ENCODE results near the gene TCP10L.

TCP10L gene

DNA sequence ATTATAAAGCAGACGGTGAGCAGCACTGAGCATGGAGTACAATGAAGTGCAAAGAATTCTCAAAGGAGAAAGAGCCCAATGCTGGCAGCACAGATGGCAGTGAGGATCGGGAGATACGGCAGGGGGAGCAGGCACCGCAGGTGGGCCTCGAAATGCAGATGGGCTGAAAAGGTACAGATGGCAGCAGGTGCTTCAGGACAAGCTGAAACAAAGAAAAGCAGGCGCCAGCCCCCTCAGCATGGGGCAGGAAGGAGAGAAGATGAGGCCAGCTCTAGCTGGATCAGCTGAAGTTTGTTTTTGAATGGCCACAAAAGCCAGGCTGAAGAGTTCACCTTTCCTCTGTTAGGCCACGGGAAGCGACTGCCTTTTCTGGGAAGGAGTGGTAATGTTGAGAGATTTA lies 19.1 kb upstream of the TCP10L start:
- DNase-seq (ENCODE audit: low read depth): no peak
- no peak overlapping the region for H3K9ac ChIP-seq (ENCODE audit: low read length)
- no peaks in the 10 kb centered on the region for H3K9me3 ChIP-seq (ENCODE audit: control insufficient read depth, low read length)
- no peaks in the 10 kb centered on the region for H3K27me3 ChIP-seq (replicated peaks; ENCODE audit: control insufficient read depth, insufficient read depth, low read length)
- no peaks in the 10 kb centered on the region for H3K4me1 ChIP-seq (ENCODE audit: control insufficient read depth, insufficient read depth, low read length)
- H3K36me3 ChIP-seq (ENCODE audit: control insufficient read depth, insufficient read depth, low read length, severe bottlenecking): peaks cover 63% of the 10 kb centered on the region
- H3K4me3 ChIP-seq (ENCODE audit: low read length): no peak overlapping the region

DNA sequence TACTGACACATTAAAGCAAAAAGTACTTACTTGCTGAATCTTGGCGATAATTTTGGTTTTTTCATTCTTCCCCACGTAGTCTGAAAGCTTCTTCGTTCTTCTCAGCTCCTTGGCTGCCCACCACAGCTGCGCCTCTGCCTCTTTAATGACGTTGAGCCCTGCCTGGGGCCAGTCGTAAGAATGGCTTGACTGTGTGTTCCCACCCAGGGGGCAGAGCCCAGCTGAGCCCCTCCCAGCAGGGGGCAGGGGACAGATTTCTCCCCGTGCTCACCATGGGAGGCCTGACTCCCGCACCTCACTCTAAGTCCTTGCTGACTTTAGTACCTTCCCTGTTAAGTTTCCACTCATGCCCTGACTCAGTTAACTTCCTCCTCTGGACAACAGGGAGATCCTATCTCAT lies 17.8 kb upstream of the TCP10L start:
- H3K4me1 ChIP-seq (ENCODE audit: control insufficient read depth, insufficient read depth, low read length): no peaks in the 10 kb centered on the region
- H3K9ac ChIP-seq (ENCODE audit: low read length): no peak overlapping the region
- no peak overlapping the region for H3K4me3 ChIP-seq (ENCODE audit: low read length)
- no peaks in the 10 kb centered on the region for H3K27me3 ChIP-seq (replicated peaks; ENCODE audit: control insufficient read depth, insufficient read depth, low read length)
- DNase-seq (ENCODE audit: low read depth): no peak
- peaks cover 66% of the 10 kb centered on the region for H3K36me3 ChIP-seq (ENCODE audit: control insufficient read depth, insufficient read depth, low read length, severe bottlenecking)
- H3K9me3 ChIP-seq (ENCODE audit: control insufficient read depth, low read length): no peaks in the 10 kb centered on the region

DNA sequence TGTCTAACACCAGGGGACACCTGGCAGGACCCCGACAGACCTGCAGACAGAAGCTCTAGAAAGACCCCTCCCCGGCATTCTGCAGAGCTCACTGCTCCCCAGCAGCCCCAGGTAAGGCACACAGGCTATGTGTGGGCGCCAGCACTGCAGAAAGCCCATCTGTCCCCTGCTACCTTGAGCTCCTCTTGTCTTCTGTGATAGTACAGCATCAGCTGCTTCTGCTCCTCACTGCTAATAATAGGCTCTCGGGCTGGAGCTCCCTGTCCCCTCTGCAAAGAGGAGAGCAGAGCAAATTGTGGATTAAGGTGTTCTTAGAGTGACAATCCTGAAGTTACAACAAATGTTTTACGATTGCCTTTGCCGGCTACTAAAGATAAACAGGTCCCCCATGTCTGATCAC lies 16.8 kb upstream of the TCP10L start:
- H3K9me3 ChIP-seq (ENCODE audit: control insufficient read depth, low read length): no peaks in the 10 kb centered on the region
- no peak for DNase-seq (ENCODE audit: low read depth)
- H3K36me3 ChIP-seq (ENCODE audit: control insufficient read depth, insufficient read depth, low read length, severe bottlenecking): peaks cover 62% of the 10 kb centered on the region
- no peak overlapping the region for H3K4me3 ChIP-seq (ENCODE audit: low read length)
- no peaks in the 10 kb centered on the region for H3K4me1 ChIP-seq (ENCODE audit: control insufficient read depth, insufficient read depth, low read length)
- no peak overlapping the region for H3K9ac ChIP-seq (ENCODE audit: low read length)
- H3K27me3 ChIP-seq (replicated peaks; ENCODE audit: control insufficient read depth, insufficient read depth, low read length): no peaks in the 10 kb centered on the region

DNA sequence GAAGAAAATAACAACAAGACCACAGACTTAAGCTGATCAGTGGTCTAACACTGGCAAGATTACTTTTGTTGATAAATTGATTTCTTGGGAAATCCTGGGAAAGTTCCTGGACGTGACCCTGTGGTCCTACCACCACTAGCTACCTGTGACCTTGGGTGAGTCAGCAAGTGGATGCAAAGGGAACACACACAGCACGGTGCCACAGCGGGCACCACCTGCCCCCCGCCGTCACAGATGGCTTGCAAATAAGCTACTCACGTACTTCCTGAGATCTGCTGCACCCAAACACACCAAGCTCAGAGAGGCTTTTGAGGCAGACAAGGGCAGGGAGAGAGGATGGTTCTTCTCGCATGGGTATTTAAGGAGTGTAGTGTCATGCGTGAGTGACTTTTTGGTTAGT lies 14.2 kb upstream of the TCP10L start:
- no peaks in the 10 kb centered on the region for H3K27me3 ChIP-seq (replicated peaks; ENCODE audit: control insufficient read depth, insufficient read depth, low read length)
- H3K9ac ChIP-seq (ENCODE audit: low read length): no peak overlapping the region
- peaks cover 39% of the 10 kb centered on the region for H3K36me3 ChIP-seq (ENCODE audit: control insufficient read depth, insufficient read depth, low read length, severe bottlenecking)
- H3K9me3 ChIP-seq (ENCODE audit: control insufficient read depth, low read length): no peaks in the 10 kb centered on the region
- H3K4me1 ChIP-seq (ENCODE audit: control insufficient read depth, insufficient read depth, low read length): peaks cover 2% of the 10 kb centered on the region
- no peak for DNase-seq (ENCODE audit: low read depth)
- H3K4me3 ChIP-seq (ENCODE audit: low read length): no peak overlapping the region

DNA sequence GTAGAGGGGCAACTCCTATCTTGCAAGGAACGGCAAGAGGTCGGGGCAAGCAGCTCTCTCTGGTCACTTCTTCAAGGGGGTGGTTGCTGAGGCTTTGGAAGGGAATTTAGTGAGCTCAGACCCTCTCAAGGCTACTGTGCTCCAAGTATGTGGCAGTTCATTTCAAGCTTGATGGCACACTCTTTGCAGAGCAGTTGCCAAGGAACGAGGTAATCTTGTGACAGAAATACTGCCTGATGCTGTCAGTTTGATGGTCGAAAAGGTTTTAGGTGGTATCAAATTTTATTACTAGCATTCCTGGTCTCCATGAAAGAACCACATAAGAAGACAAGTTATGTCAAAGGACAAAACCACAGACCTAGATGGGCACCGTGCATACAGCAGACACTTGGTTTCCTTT lies 13.8 kb upstream of the TCP10L start:
- no peaks in the 10 kb centered on the region for H3K9me3 ChIP-seq (ENCODE audit: control insufficient read depth, low read length)
- no peak for DNase-seq (ENCODE audit: low read depth)
- peaks cover 34% of the 10 kb centered on the region for H3K36me3 ChIP-seq (ENCODE audit: control insufficient read depth, insufficient read depth, low read length, severe bottlenecking)
- H3K4me1 ChIP-seq (ENCODE audit: control insufficient read depth, insufficient read depth, low read length): peaks cover 2% of the 10 kb centered on the region
- no peak overlapping the region for H3K9ac ChIP-seq (ENCODE audit: low read length)
- H3K4me3 ChIP-seq (ENCODE audit: low read length): no peak overlapping the region
- no peaks in the 10 kb centered on the region for H3K27me3 ChIP-seq (replicated peaks; ENCODE audit: control insufficient read depth, insufficient read depth, low read length)

DNA sequence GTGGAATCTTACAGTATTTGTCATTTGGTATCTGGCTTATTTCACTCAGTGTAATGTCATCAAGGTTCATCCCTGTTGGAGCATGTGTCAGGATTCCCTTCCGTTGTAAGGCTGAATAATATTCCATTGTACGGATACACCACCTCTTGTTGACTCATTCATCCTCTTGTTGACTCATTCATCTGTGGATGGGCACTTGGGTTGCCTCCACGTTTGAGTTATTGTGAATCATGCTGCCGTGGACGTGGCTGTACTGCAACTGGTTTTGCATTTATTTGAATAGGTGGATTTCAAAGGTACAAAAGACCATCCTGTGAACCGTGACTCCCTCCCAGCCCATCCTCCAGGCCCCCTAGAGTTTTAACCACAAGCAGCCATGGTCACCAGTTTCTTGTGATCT lies 11.9 kb upstream of the TCP10L start:
- no peak overlapping the region for H3K9ac ChIP-seq (ENCODE audit: low read length)
- H3K36me3 ChIP-seq (ENCODE audit: control insufficient read depth, insufficient read depth, low read length, severe bottlenecking): peaks cover 16% of the 10 kb centered on the region
- peak; percentile 63 for DNase-seq (ENCODE audit: low read depth)
- no peak overlapping the region for H3K4me3 ChIP-seq (ENCODE audit: low read length)
- H3K9me3 ChIP-seq (ENCODE audit: control insufficient read depth, low read length): no peaks in the 10 kb centered on the region
- H3K4me1 ChIP-seq (ENCODE audit: control insufficient read depth, insufficient read depth, low read length): peaks cover 2% of the 10 kb centered on the region
- no peaks in the 10 kb centered on the region for H3K27me3 ChIP-seq (replicated peaks; ENCODE audit: control insufficient read depth, insufficient read depth, low read length)

DNA sequence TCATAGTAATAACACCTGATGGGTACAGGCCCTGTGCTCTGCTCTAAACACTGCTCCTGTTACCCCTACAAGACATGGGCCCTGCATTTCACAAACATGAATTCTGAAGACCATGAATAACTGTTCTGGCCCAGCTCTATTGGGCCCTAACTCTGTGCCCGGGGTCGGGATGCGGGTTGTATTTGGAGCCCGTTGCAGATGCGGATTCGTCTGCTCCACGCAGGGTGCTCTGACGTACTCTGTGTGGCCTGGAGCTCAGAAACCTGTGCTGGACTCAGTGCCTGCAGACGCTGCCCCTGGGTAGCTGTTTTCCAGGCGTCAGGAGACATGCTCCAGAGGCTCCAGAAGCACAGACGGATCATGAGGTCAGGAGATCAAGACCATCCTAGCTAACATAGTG lies 10.1 kb upstream of the TCP10L start:
- H3K9me3 ChIP-seq (ENCODE audit: control insufficient read depth, low read length): no peaks in the 10 kb centered on the region
- peaks cover 2% of the 10 kb centered on the region for H3K4me1 ChIP-seq (ENCODE audit: control insufficient read depth, insufficient read depth, low read length)
- H3K27me3 ChIP-seq (replicated peaks; ENCODE audit: control insufficient read depth, insufficient read depth, low read length): no peaks in the 10 kb centered on the region
- peaks cover 8% of the 10 kb centered on the region for H3K36me3 ChIP-seq (ENCODE audit: control insufficient read depth, insufficient read depth, low read length, severe bottlenecking)
- H3K9ac ChIP-seq (ENCODE audit: low read length): no peak overlapping the region
- no peak overlapping the region for H3K4me3 ChIP-seq (ENCODE audit: low read length)
- no peak for DNase-seq (ENCODE audit: low read depth)

DNA sequence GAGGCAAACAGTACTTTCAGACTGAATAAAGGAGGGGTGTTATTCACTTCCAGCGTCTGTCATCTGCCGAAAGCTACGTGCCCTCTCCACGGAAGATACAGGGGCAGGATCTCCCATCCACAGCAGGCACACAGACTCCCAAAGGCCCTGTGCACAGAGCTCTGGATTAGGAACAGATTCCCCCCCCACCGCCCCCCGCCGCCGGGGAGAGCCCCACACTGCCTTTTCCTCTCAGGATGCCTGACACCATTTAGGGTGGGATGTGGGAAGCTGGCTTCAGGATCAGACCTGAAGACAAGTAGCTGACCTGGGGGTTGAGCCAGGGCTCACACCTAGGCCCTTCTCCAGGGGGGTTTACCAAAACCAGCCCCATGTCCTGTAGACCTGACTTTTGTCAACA lies 8.4 kb upstream of the TCP10L start:
- no peaks in the 10 kb centered on the region for H3K27me3 ChIP-seq (replicated peaks; ENCODE audit: control insufficient read depth, insufficient read depth, low read length)
- H3K9ac ChIP-seq (ENCODE audit: low read length): no peak overlapping the region
- H3K36me3 ChIP-seq (ENCODE audit: control insufficient read depth, insufficient read depth, low read length, severe bottlenecking): no peaks in the 10 kb centered on the region
- H3K4me1 ChIP-seq (ENCODE audit: control insufficient read depth, insufficient read depth, low read length): peaks cover 2% of the 10 kb centered on the region
- DNase-seq (ENCODE audit: low read depth): no peak
- no peaks in the 10 kb centered on the region for H3K9me3 ChIP-seq (ENCODE audit: control insufficient read depth, low read length)
- no peak overlapping the region for H3K4me3 ChIP-seq (ENCODE audit: low read length)

DNA sequence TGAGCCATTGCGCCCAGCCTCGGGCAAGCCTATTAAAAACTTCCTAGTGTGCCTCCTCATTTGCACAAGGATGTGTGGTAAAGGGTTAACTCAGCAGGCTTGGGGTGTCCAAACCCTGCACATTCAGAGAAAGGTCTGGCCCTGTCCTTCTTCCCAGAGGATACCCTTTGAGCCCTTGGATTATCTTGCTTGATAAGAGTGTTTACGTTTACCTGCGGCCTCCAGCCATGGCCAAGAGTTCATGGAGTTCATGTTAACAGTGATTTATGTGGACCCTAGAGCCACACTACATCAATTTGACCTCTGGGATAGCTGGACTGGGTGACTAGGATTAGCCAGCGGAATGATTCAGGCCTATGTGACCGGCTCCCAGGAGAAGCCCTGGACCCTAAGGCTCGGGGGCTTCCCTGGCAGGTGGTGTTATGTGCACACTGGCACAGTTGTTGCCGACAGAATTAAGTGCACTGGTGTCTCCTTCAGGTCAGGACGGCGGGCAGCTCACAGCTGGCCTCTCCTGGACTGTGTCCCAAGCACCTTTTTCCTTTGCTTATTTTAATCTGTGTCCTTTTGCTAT lies 7.7 kb upstream of the TCP10L start:
- Histone ChIP-seq H3K9ac (ENCODE audit: low read length) (no peak overlapping the region), H3K9me3 (ENCODE audit: control insufficient read depth, low read length) (no peaks in the 10 kb centered on the region), H3K4me1 (ENCODE audit: control insufficient read depth, insufficient read depth, low read length) (peaks cover 2% of the 10 kb centered on the region), H3K4me3 (ENCODE audit: low read length) (no peak overlapping the region), H3K27me3 (replicated peaks; ENCODE audit: control insufficient read depth, insufficient read depth, low read length) (no peaks in the 10 kb centered on the region), H3K36me3 (ENCODE audit: control insufficient read depth, insufficient read depth, low read length, severe bottlenecking) (no peaks in the 10 kb centered on the region)
- DNase-seq (ENCODE audit: low read depth): no peak

DNA sequence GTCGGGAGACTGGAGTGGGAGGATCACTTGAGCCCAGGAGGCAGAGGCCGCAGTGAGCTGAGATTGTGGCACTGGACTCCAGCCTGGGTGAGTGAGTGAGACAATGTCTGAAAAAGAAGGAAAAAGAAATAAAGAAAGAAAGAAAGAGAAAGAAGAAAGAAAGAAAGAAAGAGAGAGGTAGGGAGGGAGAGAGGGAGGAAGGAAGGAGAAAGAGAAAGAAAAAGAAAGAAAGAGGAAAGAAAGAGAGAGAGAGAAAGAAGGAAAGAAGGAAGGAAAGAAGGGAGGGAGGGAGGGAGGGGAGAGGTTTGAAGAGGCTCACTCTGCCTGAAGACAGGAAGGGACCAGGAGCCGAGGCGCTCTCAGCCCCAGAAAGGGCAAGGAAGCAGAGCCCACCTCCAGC lies 4.8 kb upstream of the TCP10L start:
- Histone ChIP-seq H3K9me3 (ENCODE audit: control insufficient read depth, low read length) (no peaks in the 10 kb centered on the region), H3K4me3 (ENCODE audit: low read length) (no peak overlapping the region), H3K36me3 (ENCODE audit: control insufficient read depth, insufficient read depth, low read length, severe bottlenecking) (no peaks in the 10 kb centered on the region), H3K27me3 (replicated peaks; ENCODE audit: control insufficient read depth, insufficient read depth, low read length) (peaks cover 13% of the 10 kb centered on the region), H3K4me1 (ENCODE audit: control insufficient read depth, insufficient read depth, low read length) (no peaks in the 10 kb centered on the region), H3K9ac (ENCODE audit: low read length) (no peak overlapping the region)
- no peak for DNase-seq (ENCODE audit: low read depth)

DNA sequence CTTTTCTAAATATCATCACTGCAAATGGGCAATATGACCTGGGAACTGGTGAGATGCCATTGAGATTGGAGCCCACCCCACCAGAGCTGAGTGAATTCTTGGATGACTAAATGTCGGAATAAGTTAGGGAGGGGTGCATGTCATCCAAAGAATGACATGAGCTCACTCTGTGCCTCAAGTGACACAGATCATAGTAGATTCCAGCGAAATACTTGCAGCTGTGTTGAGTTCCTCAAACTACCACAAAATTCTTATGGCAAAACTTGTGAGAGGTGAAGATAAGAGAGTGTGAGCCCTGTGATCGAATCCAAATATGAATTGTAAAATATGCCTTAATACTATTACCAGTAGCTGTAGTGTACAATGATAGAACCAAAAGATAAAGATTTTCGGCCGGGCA lies 2.3 kb upstream of the TCP10L start:
- H3K27me3 ChIP-seq (replicated peaks; ENCODE audit: control insufficient read depth, insufficient read depth, low read length): peaks cover 26% of the 10 kb centered on the region
- DNase-seq (ENCODE audit: low read depth): no peak
- no peaks in the 10 kb centered on the region for H3K36me3 ChIP-seq (ENCODE audit: control insufficient read depth, insufficient read depth, low read length, severe bottlenecking)
- no peak overlapping the region for H3K9ac ChIP-seq (ENCODE audit: low read length)
- H3K4me1 ChIP-seq (ENCODE audit: control insufficient read depth, insufficient read depth, low read length): no peaks in the 10 kb centered on the region
- H3K4me3 ChIP-seq (ENCODE audit: low read length): no peak overlapping the region
- H3K9me3 ChIP-seq (ENCODE audit: control insufficient read depth, low read length): no peaks in the 10 kb centered on the region

DNA sequence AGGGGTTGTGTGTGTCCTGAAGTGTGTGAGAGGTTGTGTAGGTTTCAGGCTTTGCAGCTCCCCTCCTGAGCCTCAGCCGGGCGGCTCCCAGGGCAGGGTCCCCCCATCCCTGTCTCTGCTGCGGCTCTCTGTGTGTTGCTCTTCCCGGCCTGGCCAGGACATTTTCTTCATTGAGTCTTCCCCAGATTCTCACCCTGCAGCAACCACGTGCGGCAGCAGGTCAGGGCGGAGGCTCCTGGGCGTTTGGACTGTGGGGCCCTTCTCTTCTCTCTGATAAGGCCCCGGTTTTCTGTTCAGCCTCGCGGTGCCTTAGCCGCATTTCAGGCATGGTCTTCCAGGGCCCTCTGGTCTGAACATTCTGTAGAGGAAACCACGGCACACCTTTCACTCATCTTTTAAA lies 1.8 kb upstream of the TCP10L start:
- Histone ChIP-seq H3K9ac (ENCODE audit: low read length) (no peak overlapping the region), H3K4me3 (ENCODE audit: low read length) (no peak overlapping the region), H3K27me3 (replicated peaks; ENCODE audit: control insufficient read depth, insufficient read depth, low read length) (peaks cover 32% of the 10 kb centered on the region), H3K4me1 (ENCODE audit: control insufficient read depth, insufficient read depth, low read length) (no peaks in the 10 kb centered on the region), H3K36me3 (ENCODE audit: control insufficient read depth, insufficient read depth, low read length, severe bottlenecking) (no peaks in the 10 kb centered on the region), H3K9me3 (ENCODE audit: control insufficient read depth, low read length) (no peaks in the 10 kb centered on the region)
- no peak for DNase-seq (ENCODE audit: low read depth)

All from adipocyte (in vitro differentiated cells).